Measurements from ENCODE around the gene SFT2D3.
"Not testable (repeated sequence)": the region's sequence is repeated elsewhere in the genome, so short reads cannot be mapped to it uniquely, and the experiment has no call there.

The SFT2D3 gene

GRCh38 chr2:127733816-127734537, 32.7 kb downstream of the SFT2D3 start:
- H3K36me3 ChIP-seq (ENCODE audit: control insufficient read depth, insufficient read depth, low read length): no peaks in the 10 kb centered on the region
- H3K27ac ChIP-seq (ENCODE audit: low read depth, low read length): no peak overlapping the region
- H3K4me1 ChIP-seq (ENCODE audit: control insufficient read depth, insufficient read depth, low read length): peaks cover 2% of the 10 kb centered on the region
- H3K27me3 ChIP-seq (ENCODE audit: control insufficient read depth, insufficient read depth, low read length): no peaks in the 10 kb centered on the region
- H3K9ac ChIP-seq (ENCODE audit: low read length): no peak overlapping the region
- no peak overlapping the region for H3K4me3 ChIP-seq (ENCODE audit: low read length)

GRCh38 chr2:127735044-127735443, 33.7 kb downstream of the SFT2D3 start:
- Histone ChIP-seq H3K27ac (ENCODE audit: low read depth, low read length) (no peak overlapping the region), H3K36me3 (ENCODE audit: control insufficient read depth, insufficient read depth, low read length) (no peaks in the 10 kb centered on the region), H3K9ac (ENCODE audit: low read length) (no peak overlapping the region), H3K27me3 (ENCODE audit: control insufficient read depth, insufficient read depth, low read length) (no peaks in the 10 kb centered on the region), H3K4me1 (ENCODE audit: control insufficient read depth, insufficient read depth, low read length) (peaks cover 2% of the 10 kb centered on the region), H3K4me3 (ENCODE audit: low read length) (no peak overlapping the region)

GRCh38 chr2:127735537-127736399, 34.5 kb downstream of the SFT2D3 start:
- Histone ChIP-seq H3K4me3 (ENCODE audit: low read length) (no peak overlapping the region), H3K27ac (ENCODE audit: low read depth, low read length) (no peak overlapping the region), H3K36me3 (ENCODE audit: control insufficient read depth, insufficient read depth, low read length) (no peaks in the 10 kb centered on the region), H3K4me1 (ENCODE audit: control insufficient read depth, insufficient read depth, low read length) (peaks cover 2% of the 10 kb centered on the region), H3K9ac (ENCODE audit: low read length) (no peak overlapping the region), H3K27me3 (ENCODE audit: control insufficient read depth, insufficient read depth, low read length) (no peaks in the 10 kb centered on the region)

- Histone ChIP-seq H3K27ac (ENCODE audit: low read depth, low read length) (no peak overlapping the region), H3K36me3 (ENCODE audit: control insufficient read depth, insufficient read depth, low read length) (no peaks in the 10 kb centered on the region), H3K4me3 (ENCODE audit: low read length) (no peak overlapping the region), H3K4me1 (ENCODE audit: control insufficient read depth, insufficient read depth, low read length) (peaks cover 2% of the 10 kb centered on the region), H3K9ac (ENCODE audit: low read length) (no peak overlapping the region), H3K27me3 (ENCODE audit: control insufficient read depth, insufficient read depth, low read length) (no peaks in the 10 kb centered on the region)
Measured at GRCh38 chr2:127737892-127738291, 36.6 kb downstream of the SFT2D3 start.

GRCh38 chr2:127739800-127740199, 38.5 kb downstream of the SFT2D3 start:
- no peak overlapping the region for H3K27ac ChIP-seq (ENCODE audit: low read depth, low read length)
- no peak overlapping the region for H3K4me3 ChIP-seq (ENCODE audit: low read length)
- H3K27me3 ChIP-seq (ENCODE audit: control insufficient read depth, insufficient read depth, low read length): no peaks in the 10 kb centered on the region
- no peaks in the 10 kb centered on the region for H3K36me3 ChIP-seq (ENCODE audit: control insufficient read depth, insufficient read depth, low read length)
- no peak overlapping the region for H3K9ac ChIP-seq (ENCODE audit: low read length)
- H3K4me1 ChIP-seq (ENCODE audit: control insufficient read depth, insufficient read depth, low read length): no peaks in the 10 kb centered on the region

- no peak overlapping the region for H3K4me3 ChIP-seq (ENCODE audit: low read length)
- H3K9ac ChIP-seq (ENCODE audit: low read length): no peak overlapping the region
- H3K36me3 ChIP-seq (ENCODE audit: control insufficient read depth, insufficient read depth, low read length): no peaks in the 10 kb centered on the region
- no peak overlapping the region for H3K27ac ChIP-seq (ENCODE audit: low read depth, low read length)
- H3K4me1 ChIP-seq (ENCODE audit: control insufficient read depth, insufficient read depth, low read length): no peaks in the 10 kb centered on the region
- H3K27me3 ChIP-seq (ENCODE audit: control insufficient read depth, insufficient read depth, low read length): no peaks in the 10 kb centered on the region
Measured at GRCh38 chr2:127740665-127741288, 39.5 kb downstream of the SFT2D3 start.

- H3K36me3 ChIP-seq (ENCODE audit: control insufficient read depth, insufficient read depth, low read length): peaks cover 4% of the 10 kb centered on the region
- H3K4me3 ChIP-seq (ENCODE audit: low read length): no peak overlapping the region
- no peak overlapping the region for H3K27ac ChIP-seq (ENCODE audit: low read depth, low read length)
- no peak overlapping the region for H3K9ac ChIP-seq (ENCODE audit: low read length)
- H3K4me1 ChIP-seq (ENCODE audit: control insufficient read depth, insufficient read depth, low read length): no peaks in the 10 kb centered on the region
- no peaks in the 10 kb centered on the region for H3K27me3 ChIP-seq (ENCODE audit: control insufficient read depth, insufficient read depth, low read length)
Measured at GRCh38 chr2:127743477-127744026, 42.3 kb downstream of the SFT2D3 start.

- Histone ChIP-seq H3K27me3 (ENCODE audit: control insufficient read depth, insufficient read depth, low read length) (no peaks in the 10 kb centered on the region), H3K36me3 (ENCODE audit: control insufficient read depth, insufficient read depth, low read length) (peaks cover 4% of the 10 kb centered on the region), H3K4me3 (ENCODE audit: low read length) (no peak overlapping the region), H3K27ac (ENCODE audit: low read depth, low read length) (no peak overlapping the region), H3K9ac (ENCODE audit: low read length) (no peak overlapping the region), H3K4me1 (ENCODE audit: control insufficient read depth, insufficient read depth, low read length) (no peaks in the 10 kb centered on the region)
Measured at GRCh38 chr2:127747621-127748020, 46.3 kb downstream of the SFT2D3 start.

- not testable (repeated sequence) for H3K4me1 ChIP-seq (ENCODE audit: control insufficient read depth, insufficient read depth, low read length); H3K4me3 ChIP-seq (ENCODE audit: low read length); H3K27ac ChIP-seq (ENCODE audit: low read depth, low read length); H3K27me3 ChIP-seq (ENCODE audit: control insufficient read depth, insufficient read depth, low read length); H3K36me3 ChIP-seq (ENCODE audit: control insufficient read depth, insufficient read depth, low read length); H3K9ac ChIP-seq (ENCODE audit: low read length)
Measured at GRCh38 chr2:127749537-127749936, 48.2 kb downstream of the SFT2D3 start.

- no peak overlapping the region for H3K4me3 ChIP-seq (ENCODE audit: low read length)
Measured at GRCh38 chr2:127753374-127753773, 52.1 kb downstream of the SFT2D3 start.

GRCh38 chr2:127754186-127754585, 52.9 kb downstream of the SFT2D3 start:
- no peaks in the 10 kb centered on the region for H3K27me3 ChIP-seq (ENCODE audit: control insufficient read depth, insufficient read depth, low read length)
- H3K9ac ChIP-seq (ENCODE audit: low read length): no peak overlapping the region
- no peak overlapping the region for H3K27ac ChIP-seq (ENCODE audit: low read depth, low read length)
- no peak overlapping the region for H3K4me3 ChIP-seq (ENCODE audit: low read length)
- H3K4me1 ChIP-seq (ENCODE audit: control insufficient read depth, insufficient read depth, low read length): no peaks in the 10 kb centered on the region
- H3K36me3 ChIP-seq (ENCODE audit: control insufficient read depth, insufficient read depth, low read length): no peaks in the 10 kb centered on the region

More at GRCh38 chr2:127753374-127753773, 52.1 kb downstream of the SFT2D3 start:
- no peaks in the 10 kb centered on the region for H3K36me3 ChIP-seq (ENCODE audit: control insufficient read depth, insufficient read depth, low read length)
- H3K27ac ChIP-seq (ENCODE audit: low read depth, low read length): no peak overlapping the region
- H3K4me1 ChIP-seq (ENCODE audit: control insufficient read depth, insufficient read depth, low read length): no peaks in the 10 kb centered on the region
- no peak overlapping the region for H3K9ac ChIP-seq (ENCODE audit: low read length)
- no peaks in the 10 kb centered on the region for H3K27me3 ChIP-seq (ENCODE audit: control insufficient read depth, insufficient read depth, low read length)
